IMR-90 (cell line): Measurements from ENCODE around the gene ZNF236. TPM values are rescaled to one million over a fixed set of nuclear protein-coding genes. Genes with fewer than 3 reads are reported as not detected.

Experiments used
- ATAC-seq: fragments of 200-7000 bp; cut with Tn5 transposase; 2 replicates; pipeline ENCODE4 v1.9.1; 2020; ENCODE audit warnings: low read depth, mild to moderate bottlenecking, moderate library complexity
- BruUV-seq: library from RNA; stranded (reverse); fragments of 400-500 nt; replicated peaks from 2 replicates; lab custom pipeline; 2021; lab: Mats Ljungman, UMichigan
- CTCF ChIA-PET: fragments of 300-600 bp; formaldehyde crosslinking; extraction: SDS; loops from one replicate; lab custom pipeline; 2021; ENCODE audit warnings: antibody characterized with exemption; lab: Yijun Ruan, JAX
- POLR2A ChIA-PET: fragments of 300-600 bp; sonication (Branson Sonifier 250); formaldehyde crosslinking; loops from one replicate; lab custom pipeline; 2022; ENCODE audit warnings: antibody characterized with exemption; ENCODE audit not compliant: unreplicated experiment; lab: Charles Lee
- DNase-seq: peaks from one replicate; pipeline ENCODE4 v3.0.0; 2013
- H2AFZ ChIP-seq: replicated peaks from 2 replicates; pipeline ENCODE3; 2013; ENCODE audit warnings: low read length, mild to moderate bottlenecking; ENCODE audit not compliant: poor library complexity
- H2AK5ac ChIP-seq: 2 replicates; pipeline ENCODE4 v1.6.1; 2013; ENCODE audit warnings: low read depth, low read length, inconsistent platforms
- H2AK9ac ChIP-seq: replicated peaks from 2 replicates; pipeline ENCODE3; 2013; ENCODE audit warnings: mild to moderate bottlenecking, low read depth, low read length, moderate library complexity; ENCODE audit not compliant: poor library complexity
- H2BK120ac ChIP-seq: 2 replicates; pipeline ENCODE4 v1.6.1; 2013; ENCODE audit warnings: low read depth, low read length, inconsistent platforms
- H2BK15ac ChIP-seq: 3 replicates; pipeline ENCODE4 v1.6.1; 2013; ENCODE audit warnings: low read depth, low read length, inconsistent platforms
- H2BK20ac ChIP-seq: 2 replicates; pipeline ENCODE4 v1.6.1; 2013; ENCODE audit warnings: low read depth, mild to moderate bottlenecking, inconsistent platforms, low read length, moderate library complexity
- H2BK5ac ChIP-seq: 2 replicates; pipeline ENCODE4 v1.6.1; 2013; ENCODE audit warnings: mild to moderate bottlenecking, low read depth, low read length, inconsistent platforms; ENCODE audit not compliant: poor library complexity, severe bottlenecking
- H3K14ac ChIP-seq: replicated peaks from 2 replicates; pipeline ENCODE4 v1.6.1; 2013; ENCODE audit warnings: low read depth, low read length, inconsistent platforms
- H3K18ac ChIP-seq: 2 replicates; pipeline ENCODE4 v1.6.1; 2013; ENCODE audit warnings: low read depth, low read length, control low read depth
- H3K23ac ChIP-seq: 2 replicates; pipeline ENCODE4 v1.6.1; 2013; ENCODE audit warnings: low read depth, low read length, inconsistent platforms
- H3K27ac ChIP-seq: 2 replicates; pipeline ENCODE4 v1.5.1; 2013; ENCODE audit warnings: mild to moderate bottlenecking, control low read depth, low read length; ENCODE audit not compliant: insufficient read depth
- H3K27me3 ChIP-seq: 2 replicates; pipeline ENCODE4 v1.6.1; 2013; ENCODE audit warnings: low read length; ENCODE audit not compliant: control insufficient read depth, insufficient read depth
- H3K36me3 ChIP-seq: 2 replicates; pipeline ENCODE4 v1.6.1; 2013; ENCODE audit warnings: low read length, mixed read lengths; ENCODE audit not compliant: control insufficient read depth, insufficient read depth
- H3K4ac ChIP-seq: 2 replicates; pipeline ENCODE4 v1.6.1; 2013; ENCODE audit warnings: low read depth, low read length, inconsistent platforms
- H3K4me1 ChIP-seq: 2 replicates; pipeline ENCODE4 v1.6.1; 2013; ENCODE audit warnings: low read length, mixed read lengths; ENCODE audit not compliant: control insufficient read depth, insufficient read depth
- H3K4me2 ChIP-seq: 2 replicates; pipeline ENCODE4 v1.6.1; 2013; ENCODE audit warnings: low read depth, mild to moderate bottlenecking, control low read depth, low read length, moderate library complexity
- H3K4me3 ChIP-seq: 2 replicates; pipeline ENCODE4 v1.5.1; 2013; ENCODE audit warnings: low read depth, mild to moderate bottlenecking, control low read depth, low read length, moderate library complexity; ENCODE audit not compliant: insufficient read depth
- H3K56ac ChIP-seq: 2 replicates; pipeline ENCODE4 v1.6.1; 2013; ENCODE audit warnings: low read length, inconsistent platforms; ENCODE audit not compliant: insufficient read depth; ENCODE audit errors: extremely low read depth
- H3K79me1 ChIP-seq, 2 experiments: 2 replicates each; pipeline ENCODE4 v1.6.1; 2013; ENCODE audit warnings: low read length in 2 of 2, inconsistent platforms in 1 of 2, low read depth in 1 of 2
- H3K9ac ChIP-seq: 2 replicates; pipeline ENCODE4 v1.6.1; 2013; ENCODE audit warnings: low read depth, low read length, control low read depth
- H3K9me1 ChIP-seq: 2 replicates; pipeline ENCODE4 v1.6.1; 2013; ENCODE audit warnings: low read length, inconsistent platforms; ENCODE audit not compliant: insufficient read depth
- H3K9me3 ChIP-seq: 2 replicates; pipeline ENCODE4 v1.6.1; 2013; ENCODE audit warnings: low read length; ENCODE audit not compliant: control insufficient read depth, insufficient read depth
- H4K20me1 ChIP-seq: 2 replicates; pipeline ENCODE4 v1.6.1; 2013; ENCODE audit warnings: low read length, inconsistent platforms; ENCODE audit not compliant: insufficient read depth
- H4K5ac ChIP-seq: 2 replicates; pipeline ENCODE4 v1.6.1; 2013; ENCODE audit warnings: mild to moderate bottlenecking, low read depth, low read length, control low read depth
- H4K8ac ChIP-seq, 2 experiments: 2 replicates each; pipeline ENCODE4 v1.6.1; 2013; ENCODE audit warnings: low read depth in 2 of 2, low read length in 2 of 2, control low read depth in 1 of 2, inconsistent platforms in 1 of 2
- H4K91ac ChIP-seq: 2 replicates; pipeline ENCODE4 v1.6.1; 2013; ENCODE audit warnings: low read depth, low read length, inconsistent platforms; ENCODE audit not compliant: insufficient read depth
- CEBPB ChIP-seq: IDR thresholded peaks from 2 replicates; pipeline ENCODE4 v1.6.1; 2012; ENCODE audit warnings: low read depth, low read length, improper control_type of control experiment
- CTCF ChIP-seq: conservative IDR thresholded peaks from 2 replicates; pipeline ENCODE4 v1.5.1; 2012; ENCODE audit warnings: mild to moderate bottlenecking, low read depth, low read length, improper control_type of control experiment
- ELK1 ChIP-seq: fragments of 150-350 bp; IDR thresholded peaks from 2 replicates; pipeline ENCODE4 v1.6.1; 2016; ENCODE audit warnings: low read depth, mild to moderate bottlenecking, low read length, moderate library complexity, borderline replicate concordance
- FOS ChIP-seq: fragments of 150-350 bp; IDR thresholded peaks from 2 replicates; pipeline ENCODE4 v1.6.1; 2016; ENCODE audit warnings: low read depth, low read length
- MAZ ChIP-seq: IDR thresholded peaks from 2 replicates; pipeline ENCODE4 v1.6.1; 2012; ENCODE audit warnings: low read depth, mild to moderate bottlenecking, low read length, improper control_type of control experiment, moderate library complexity, borderline replicate concordance
- RFX5 ChIP-seq: IDR thresholded peaks from 2 replicates; pipeline ENCODE4 v1.8.0; 2012; ENCODE audit warnings: low read depth, mild to moderate bottlenecking, low read length, moderate library complexity
- WGBS, 2 experiments: methylation state at CpG; one replicate each; pipeline versions ENCODE4 v1.1.5 to v1.1.7; 2013; ENCODE audit warnings: missing lambda C conversion rate in 2 of 2; ENCODE audit not compliant: insufficient read length in 1 of 2; ENCODE audit errors: extremely low coverage in 2 of 2; 5-methylcytosine and 5-hydroxymethylcytosine counted together
- dilution Hi-C: fragments of 300-500 bp; cut with HindIII; formaldehyde crosslinking; loops from one replicate; pipeline ENCODE4 v1.14.3; 2018; ENCODE audit warnings: low sequenced_read_pairs; ENCODE audit not compliant: unreplicated experiment
- in situ Hi-C: fragments of 300-500 bp; cut with MboI; formaldehyde crosslinking; loops from 3 replicates; pipeline ENCODE4 v1.14.3; 2019; ENCODE audit warnings: low sequenced_read_pairs, inconsistent platforms, mixed read lengths
- intact Hi-C: fragments of 100-400 bp; cut with micrococcal nuclease; formaldehyde crosslinking; loops from 2 replicates; pipeline ENCODE4 v1.10.0; 2022
- polyA plus RNA-seq, 3 experiments: library from polyadenylated mRNA; depleted of rRNA; stranded (reverse); fragments of >200 nt; gene quantifications; 2 replicates each; pipeline ENCODE4 v1.2.3, GENCODE V29; 2012; ENCODE audit warnings: low replicate concordance in 1 of 3
- total RNA-seq: library from RNA; depleted of rRNA; stranded (reverse); fragments of >200 nt; gene quantifications from 2 replicates; pipeline ENCODE4 v1.2.3, GENCODE V29; 2012
- TF ChIP-seq, protein P1 (sequence below): fragments of 150-350 bp; IDR thresholded peaks from 2 replicates; pipeline ENCODE4 v1.6.1; 2017; ENCODE audit warnings: mild to moderate bottlenecking, antibody characterized with exemption, low read length, low read depth

The ZNF236 gene
- total and polyA plus RNA-seq, 2 of the 4 experiments (the other 2 are of a cell fraction): 3.6 to 9.7 TPM

GRCh38 chr18:76967721-76968472 lies 145.5 kb downstream of the ZNF236 start:
- H3K79me1 ChIP-seq: peaks cover 10 to 23% of the 10 kb centered on the region in 2 experiments
- in situ Hi-C loops (no loop called here), intact Hi-C loops (no loop called here), dilution Hi-C loops (no loop called here)
- WGBS, 2 experiments: 70% methylated on average over 2 of the region's 17 CpGs; no CpG with 5 or more reads in 1 of the 2 experiments
- no peaks in the 10 kb centered on the region for H3K4me1 ChIP-seq
- ATAC-seq (no peak), DNase-seq (no peak)
- H3K4ac ChIP-seq: no peak overlapping the region
- no peak overlapping the region for H4K91ac ChIP-seq
- TF ChIP-seq CTCF (no peak), MAZ (no peak), ELK1 (no peak), FOS (no peak), RFX5 (no peak), CEBPB (no peak)
- TF ChIP-seq, protein P1, sequence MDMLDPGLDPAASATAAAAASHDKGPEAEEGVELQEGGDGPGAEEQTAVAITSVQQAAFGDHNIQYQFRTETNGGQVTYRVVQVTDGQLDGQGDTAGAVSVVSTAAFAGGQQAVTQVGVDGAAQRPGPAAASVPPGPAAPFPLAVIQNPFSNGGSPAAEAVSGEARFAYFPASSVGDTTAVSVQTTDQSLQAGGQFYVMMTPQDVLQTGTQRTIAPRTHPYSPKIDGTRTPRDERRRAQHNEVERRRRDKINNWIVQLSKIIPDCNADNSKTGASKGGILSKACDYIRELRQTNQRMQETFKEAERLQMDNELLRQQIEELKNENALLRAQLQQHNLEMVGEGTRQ: no peak
- H3K27ac ChIP-seq: no peak overlapping the region
- POLR2A ChIA-PET: no interaction called here
- H4K8ac ChIP-seq: no peak overlapping the region
- H3K23ac ChIP-seq: no peak overlapping the region
- CTCF ChIA-PET: interaction anchor here (0.6 kb wide), 1 partner anchor 164 kb away, joined by 3 read pairs; no protein-coding TSS in a partner anchor
- H2AK9ac ChIP-seq: no peak overlapping the region
- no peak overlapping the region for H4K5ac ChIP-seq
- peaks cover 4% of the 10 kb centered on the region; the same call in 1 of the 2 replicates for H3K9me1 ChIP-seq
- H4K20me1 ChIP-seq: peaks cover 2% of the 10 kb centered on the region; the same call in 1 of the 2 replicates
- H3K4me2 ChIP-seq: no peak overlapping the region
- no peak overlapping the region for H3K18ac ChIP-seq
- no peak overlapping the region for H2AFZ ChIP-seq
- H3K14ac ChIP-seq: no peak overlapping the region
- BruUV-seq: no TSS peak
- no peaks in the 10 kb centered on the region for H3K9me3 ChIP-seq
- H3K56ac ChIP-seq: no peak overlapping the region
- no peak overlapping the region for H3K4me3 ChIP-seq
- H3K36me3 ChIP-seq: peaks cover 5% of the 10 kb centered on the region
- H2AK5ac ChIP-seq: no peak overlapping the region
- H2BK5ac ChIP-seq: no peak overlapping the region
- no peak overlapping the region for H2BK20ac ChIP-seq
- no peak overlapping the region for H2BK15ac ChIP-seq
- no peaks in the 10 kb centered on the region for H3K27me3 ChIP-seq
- no peak overlapping the region for H2BK120ac ChIP-seq
- H3K9ac ChIP-seq: no peak overlapping the region
